ENCODE data around the gene KIAA0825. TPM values are rescaled to one million over a fixed set of nuclear protein-coding genes. Genes with fewer than 3 reads are reported as not detected.

KIAA0825 gene
- total and polyA plus RNA-seq, 2 experiments from 2014 or later: 1.7 to 1.8 TPM

DNA sequence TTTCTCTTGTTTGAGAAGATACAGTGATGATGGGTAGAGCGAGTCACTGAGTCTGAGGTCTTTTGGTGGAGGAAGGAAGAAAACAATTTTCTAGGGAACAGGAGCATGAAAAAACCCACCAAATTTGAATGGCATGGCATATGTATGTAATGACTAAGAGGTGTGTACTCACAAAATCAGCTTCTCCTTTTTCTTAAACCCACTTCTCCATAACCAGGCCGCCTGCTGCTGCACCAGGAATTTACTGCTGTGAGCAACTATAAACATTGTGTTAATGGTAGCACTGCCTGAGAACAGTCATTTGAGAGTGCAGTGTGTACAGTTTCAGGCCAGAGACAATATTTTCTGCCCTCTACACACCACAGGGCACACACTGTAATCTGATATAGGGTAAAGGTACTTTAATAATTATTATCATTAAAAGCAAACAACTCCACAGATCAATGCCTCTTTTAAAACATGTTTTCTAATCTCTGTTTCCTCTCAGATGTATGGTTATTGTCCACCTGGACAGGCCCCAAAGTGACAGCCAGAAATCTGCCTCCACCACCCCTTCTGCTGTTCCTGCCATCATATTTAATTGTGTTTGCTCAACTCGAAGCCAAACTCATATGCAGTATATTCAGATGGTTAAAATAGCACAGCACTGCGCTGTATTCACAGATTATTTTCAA, 241.6 kb downstream of the KIAA0825 start (continued):
- TF ChIP-seq ZNF462 (CRISPR knock-in tag; IDR thresholded peaks at IDR 0.05) (no peak), STAT1 (IDR thresholded peaks at IDR 0.05; ENCODE audit: unreplicated experiment) (no peak), EZH2phosphoT487 (IDR thresholded peaks at IDR 0.05; ENCODE audit: unreplicated experiment) (no peak)
- TF ChIP-seq, protein P1, sequence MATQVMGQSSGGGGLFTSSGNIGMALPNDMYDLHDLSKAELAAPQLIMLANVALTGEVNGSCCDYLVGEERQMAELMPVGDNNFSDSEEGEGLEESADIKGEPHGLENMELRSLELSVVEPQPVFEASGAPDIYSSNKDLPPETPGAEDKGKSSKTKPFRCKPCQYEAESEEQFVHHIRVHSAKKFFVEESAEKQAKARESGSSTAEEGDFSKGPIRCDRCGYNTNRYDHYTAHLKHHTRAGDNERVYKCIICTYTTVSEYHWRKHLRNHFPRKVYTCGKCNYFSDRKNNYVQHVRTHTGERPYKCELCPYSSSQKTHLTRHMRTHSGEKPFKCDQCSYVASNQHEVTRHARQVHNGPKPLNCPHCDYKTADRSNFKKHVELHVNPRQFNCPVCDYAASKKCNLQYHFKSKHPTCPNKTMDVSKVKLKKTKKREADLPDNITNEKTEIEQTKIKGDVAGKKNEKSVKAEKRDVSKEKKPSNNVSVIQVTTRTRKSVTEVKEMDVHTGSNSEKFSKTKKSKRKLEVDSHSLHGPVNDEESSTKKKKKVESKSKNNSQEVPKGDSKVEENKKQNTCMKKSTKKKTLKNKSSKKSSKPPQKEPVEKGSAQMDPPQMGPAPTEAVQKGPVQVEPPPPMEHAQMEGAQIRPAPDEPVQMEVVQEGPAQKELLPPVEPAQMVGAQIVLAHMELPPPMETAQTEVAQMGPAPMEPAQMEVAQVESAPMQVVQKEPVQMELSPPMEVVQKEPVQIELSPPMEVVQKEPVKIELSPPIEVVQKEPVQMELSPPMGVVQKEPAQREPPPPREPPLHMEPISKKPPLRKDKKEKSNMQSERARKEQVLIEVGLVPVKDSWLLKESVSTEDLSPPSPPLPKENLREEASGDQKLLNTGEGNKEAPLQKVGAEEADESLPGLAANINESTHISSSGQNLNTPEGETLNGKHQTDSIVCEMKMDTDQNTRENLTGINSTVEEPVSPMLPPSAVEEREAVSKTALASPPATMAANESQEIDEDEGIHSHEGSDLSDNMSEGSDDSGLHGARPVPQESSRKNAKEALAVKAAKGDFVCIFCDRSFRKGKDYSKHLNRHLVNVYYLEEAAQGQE (IDR thresholded peaks at IDR 0.05; ENCODE audit: unreplicated experiment): no peak

- ATAC-seq: no peak
- H3K27ac Mint-ChIP-seq: no peak overlapping the region
These were observed 242.6 kb downstream of the KIAA0825 start for GRCh38 chr5:94375801-94376200.

More at GRCh38 chr5:94375801-94376200, 242.6 kb downstream of the KIAA0825 start:
- no peak for DNase-seq (ENCODE audit: low spot score)
- Histone ChIP-seq H3K4me2 (no peak overlapping the region), H3K27ac (ENCODE audit: low read depth) (no peak overlapping the region), H3K4me1 (ENCODE audit: insufficient read depth) (peaks cover 11% of the 10 kb centered on the region), H3K79me2 (replicated peaks; ENCODE audit: insufficient read depth) (no peaks in the 10 kb centered on the region), H3K9me2 (ENCODE audit: insufficient read depth) (peaks cover 10% of the 10 kb centered on the region; the same call in 1 of the 2 replicates), H3F3A (replicated peaks; ENCODE audit: low read depth) (no peaks in the 10 kb centered on the region), H3K36me3 (ENCODE audit: insufficient read depth) (no peaks in the 10 kb centered on the region), H3K27me3 (ENCODE audit: insufficient read depth) (no peaks in the 10 kb centered on the region), H2AFZ (peak overlapping the region; percentile 72), H4K20me1 (replicated peaks; ENCODE audit: insufficient read depth) (no peaks in the 10 kb centered on the region), H3K4me3 (no peak overlapping the region)
- no peak overlapping the region for H3K4me3 Mint-ChIP-seq
- no peak for TF ChIP-seq CREB1 (CRISPR knock-in tag; IDR thresholded peaks at IDR 0.05; ENCODE audit: low read depth)
- peaks cover 21% of the 10 kb centered on the region for H3K4me1 Mint-ChIP-seq
- H3K27me3 Mint-ChIP-seq (ENCODE audit: insufficient read depth, low read depth, poor library complexity): peaks cover 2% of the 10 kb centered on the region
- peaks cover 4% of the 10 kb centered on the region; the same call in 2 of the 3 replicates for H3K36me3 Mint-ChIP-seq (ENCODE audit: low read depth)
- H3K9me3 Mint-ChIP-seq: no peaks in the 10 kb centered on the region; the same call in 2 of the 3 replicates

Measured in GM23338 (cell line).